K562 (cell line): ENCODE results near the gene MYOZ3. TPM values are rescaled to one million over a fixed set of nuclear protein-coding genes. Genes with fewer than 3 reads are reported as not detected.

ENCODE experiments used
- CBX2 ChIP-seq: fragments of 200-600 bp; sonication (generic); IDR thresholded peaks from one replicate; pipeline ENCODE4 v1.6.1; 2012; ENCODE audit warnings: mild to moderate bottlenecking, low read length, inconsistent platforms; ENCODE audit not compliant: insufficient read depth, poor library complexity, severe bottlenecking
- CXXC5 ChIP-seq: fragments of 250-450 bp; sonication (Bioruptor Pico); IDR thresholded peaks from 2 replicates; pipeline ENCODE4 v1.8.0; 2022; ENCODE audit warnings: inconsistent platforms, mild to moderate bottlenecking, moderate library complexity
- ERF ChIP-seq: fragments of 450-650 bp; formaldehyde crosslinking; IDR thresholded peaks from 2 replicates; pipeline ENCODE4 v1.4.0; 2020; ENCODE audit warnings: mild to moderate bottlenecking, mixed read lengths
- KLF1 ChIP-seq: fragments of 450-650 bp; IDR thresholded peaks from 2 replicates; pipeline ENCODE4 v1.6.1; 2016; ENCODE audit warnings: missing genetic modification characterization, missing compliant biosample characterization
- KLF6 ChIP-seq: fragments of 250-450 bp; sonication (Bioruptor Pico); IDR thresholded peaks from 2 replicates; pipeline ENCODE4 v1.4.0; 2020; ENCODE audit warnings: mild to moderate bottlenecking, moderate library complexity, borderline replicate concordance
- MAFF ChIP-seq: IDR thresholded peaks from 2 replicates; pipeline ENCODE4 v1.6.1; 2012; ENCODE audit warnings: low read length, improper control_type of control experiment
- NCOA2 ChIP-seq, 2 experiments: fragments of 450-650 bp; IDR thresholded peaks; 2 replicates each; pipeline ENCODE4 v1.6.1; 2018; ENCODE audit warnings: mild to moderate bottlenecking in 2 of 2, moderate library complexity in 1 of 2; ENCODE audit not compliant: partially characterized antibody in 2 of 2
- NEUROD1 ChIP-seq: fragments of 150-350 bp; IDR thresholded peaks from 2 replicates; pipeline ENCODE4 v1.6.1; 2014; ENCODE audit warnings: borderline replicate concordance, low read length, low read depth; ENCODE audit not compliant: partially characterized antibody
- NR0B1 ChIP-seq: fragments of 450-650 bp; IDR thresholded peaks from one replicate; pipeline ENCODE4 v1.6.1; 2018; ENCODE audit warnings: mild to moderate bottlenecking, moderate library complexity; ENCODE audit not compliant: partially characterized antibody
- NR2C2 ChIP-seq, 2 experiments: fragments of 200-800 bp in 1 of 2; sonication (Bioruptor generic) in 1 of 2; sonication (generic) in 1 of 2; formaldehyde crosslinking in 1 of 2; IDR thresholded peaks; 2 replicates each; pipeline versions ENCODE4 v1.6.1 to v1.8.0; 2016 to 2022; ENCODE audit warnings: mild to moderate bottlenecking in 1 of 2, missing compliant biosample characterization in 1 of 2, missing genetic modification characterization in 1 of 2, missing genetic modification reagents in 1 of 2
- NR4A1 ChIP-seq, 2 experiments: fragments of 250-450 bp in 1 of 2; fragments of 450-650 bp in 1 of 2; sonication (Bioruptor Pico) in 1 of 2; IDR thresholded peaks; 2 replicates each; pipeline versions ENCODE4 v1.4.0 to v1.6.1; 2016 to 2020; ENCODE audit warnings: mild to moderate bottlenecking in 2 of 2, missing compliant biosample characterization in 1 of 2, missing genetic modification characterization in 1 of 2, moderate library complexity in 1 of 2
- POLR2AphosphoS5 ChIP-seq: IDR thresholded peaks from 2 replicates; pipeline ENCODE4 v1.6.1; 2011; ENCODE audit warnings: mild to moderate bottlenecking, low read depth, low read length, moderate library complexity; ENCODE audit not compliant: control insufficient read depth, insufficient read depth
- POLR2G ChIP-seq: fragments of 200-400 bp; formaldehyde crosslinking; IDR thresholded peaks from 2 replicates; pipeline ENCODE4 v1.6.1; 2017; ENCODE audit warnings: low read depth, mild to moderate bottlenecking, antibody characterized with exemption, low read length, moderate library complexity
- TAF15 ChIP-seq: fragments of 200-400 bp; formaldehyde crosslinking; IDR thresholded peaks from 2 replicates; pipeline ENCODE4 v1.6.1; 2017; ENCODE audit warnings: mild to moderate bottlenecking, low read depth, low read length, moderate library complexity
- TBL1XR1 ChIP-seq, 2 experiments: IDR thresholded peaks; 2 replicates each; pipeline ENCODE4 v1.6.1; 2012; ENCODE audit warnings: improper control_type of control experiment in 2 of 2, low read length in 2 of 2, mild to moderate bottlenecking in 1 of 2
- THAP7 ChIP-seq: fragments of 250-450 bp; sonication (Bioruptor Pico); IDR thresholded peaks from 2 replicates; pipeline ENCODE4 v1.5.0; 2021
- ZNF3 ChIP-seq: fragments of 250-450 bp; sonication (Bioruptor Pico); IDR thresholded peaks from 2 replicates; pipeline ENCODE4 v1.5.0; 2021; ENCODE audit warnings: mild to moderate bottlenecking, moderate library complexity
- ZNF316 ChIP-seq: fragments of 450-650 bp; IDR thresholded peaks from 2 replicates; pipeline ENCODE4 v1.6.1; 2016
- ZNF668 ChIP-seq: fragments of 250-450 bp; sonication (Bioruptor Pico); IDR thresholded peaks from 2 replicates; pipeline ENCODE4 v1.8.0; 2022; ENCODE audit warnings: mild to moderate bottlenecking, inconsistent platforms
- polyA plus RNA-seq, 8 experiments: library from polyadenylated mRNA; depleted of rRNA in 4 of 8; stranded (reverse) in 5 of 8; unstranded in 3 of 8; fragments of >200 nt; fragmentation: Nextera tagmentation in 2 of 8; fragmentation: Illumina TruSeq in 1 of 8; extraction: Ambion mirVana in 2 of 8; extraction: Trizol in 1 of 8; gene quantifications; 2 replicates each; pipeline versions ENCODE4 v1.2.1 to v1.2.3, GENCODE V29; 2011 to 2014; ENCODE audit warnings: inconsistent platforms in 1 of 8, missing spikeins in 1 of 8
- total RNA-seq, 7 experiments: library from RNA; depleted of rRNA in 6 of 7; stranded (reverse); fragments of >200 nt in 6 of 7; fragmentation: Illumina TruSeq in 2 of 7; extraction: Trizol in 2 of 7; gene quantifications; 2 replicates each; pipeline versions ENCODE4 v1.2.1 to v1.2.3, GENCODE V29; 2011 to 2021; ENCODE audit warnings: low replicate concordance in 1 of 7
- TF ChIP-seq, protein P1 (sequence below), 3 experiments: fragments of 200-800 bp in 1 of 3; sonication (Bioruptor generic) in 1 of 3; sonication (generic) in 1 of 3; formaldehyde crosslinking in 1 of 3; IDR thresholded peaks; 2 replicates each; pipeline versions ENCODE4 v1.6.1 to v1.8.0; 2016 to 2022; ENCODE audit warnings: mild to moderate bottlenecking in 2 of 3, missing compliant biosample characterization in 2 of 3, missing genetic modification characterization in 2 of 3, missing genetic modification reagents in 1 of 3
- TF ChIP-seq, protein P2 (sequence below): fragments of 250-450 bp; sonication (Bioruptor Pico); IDR thresholded peaks from 2 replicates; pipeline ENCODE4 v1.4.0; 2020; ENCODE audit warnings: borderline replicate concordance

Gene MYOZ3
- total and polyA plus RNA-seq, 9 of the 15 experiments (the other 6 are each of a cell fraction or from before 2014, with no cell fraction given), result not detected

DNA sequence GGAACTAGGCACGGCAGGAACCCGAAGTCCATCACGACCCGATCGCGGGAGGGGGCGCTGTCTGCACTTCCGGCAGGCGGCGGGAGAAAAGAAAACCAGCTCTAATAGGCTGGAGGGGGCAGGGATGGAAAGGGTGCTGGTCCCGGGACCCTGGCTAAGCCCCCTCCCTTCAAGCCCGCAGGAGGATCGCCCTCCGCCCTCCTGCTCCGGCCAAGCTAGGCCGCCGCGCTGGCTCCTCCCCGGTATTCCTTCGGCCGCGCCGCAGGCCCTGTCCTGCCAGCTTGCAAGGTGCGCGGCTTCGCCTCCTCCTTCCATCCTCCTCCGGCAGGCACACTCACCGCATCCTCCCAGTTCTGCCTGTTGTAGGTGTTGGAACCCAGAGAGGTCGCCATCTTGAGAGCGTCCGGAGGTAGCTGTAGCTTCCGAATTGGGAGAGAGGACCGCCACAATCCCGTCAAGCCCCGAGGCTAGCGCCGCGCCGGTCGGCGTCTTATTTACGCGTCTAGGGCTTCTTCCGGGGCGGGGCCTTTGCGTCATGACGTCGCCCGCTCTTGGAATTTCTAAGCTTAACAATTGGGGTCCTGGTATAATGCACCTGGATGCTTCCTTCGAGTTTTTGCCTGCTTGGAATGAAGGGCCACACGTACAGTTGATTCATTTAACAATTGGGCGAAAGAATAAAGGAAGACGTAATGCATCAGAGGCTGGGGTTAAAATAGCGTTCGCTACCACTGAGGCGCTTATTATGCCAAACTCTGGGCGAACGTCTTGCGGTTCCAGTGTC lies 39.7 kb downstream of the MYOZ3 start, which contains the start of gene RBM22 (continued):
- TF ChIP-seq, protein P1, sequence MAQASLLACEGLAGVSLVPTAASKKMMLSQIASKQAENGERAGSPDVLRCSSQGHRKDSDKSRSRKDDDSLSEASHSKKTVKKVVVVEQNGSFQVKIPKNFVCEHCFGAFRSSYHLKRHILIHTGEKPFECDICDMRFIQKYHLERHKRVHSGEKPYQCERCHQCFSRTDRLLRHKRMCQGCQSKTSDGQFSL (CRISPR knock-in tag; IDR thresholded peaks at IDR 0.05), result no peak
- TF ChIP-seq, protein P1 (tag; IDR thresholded peaks at IDR 0.05), result no peak
- no peak for TF ChIP-seq NR0B1
- peak; percentile 85 for TF ChIP-seq CXXC5
- peak; percentile 90 for TF ChIP-seq POLR2G
- peak; percentile 96 for TF ChIP-seq THAP7
- no peak; the same call in 1 of the 2 replicates for TF ChIP-seq ERF
- no peak for TF ChIP-seq TAF15
- TF ChIP-seq, protein P2, sequence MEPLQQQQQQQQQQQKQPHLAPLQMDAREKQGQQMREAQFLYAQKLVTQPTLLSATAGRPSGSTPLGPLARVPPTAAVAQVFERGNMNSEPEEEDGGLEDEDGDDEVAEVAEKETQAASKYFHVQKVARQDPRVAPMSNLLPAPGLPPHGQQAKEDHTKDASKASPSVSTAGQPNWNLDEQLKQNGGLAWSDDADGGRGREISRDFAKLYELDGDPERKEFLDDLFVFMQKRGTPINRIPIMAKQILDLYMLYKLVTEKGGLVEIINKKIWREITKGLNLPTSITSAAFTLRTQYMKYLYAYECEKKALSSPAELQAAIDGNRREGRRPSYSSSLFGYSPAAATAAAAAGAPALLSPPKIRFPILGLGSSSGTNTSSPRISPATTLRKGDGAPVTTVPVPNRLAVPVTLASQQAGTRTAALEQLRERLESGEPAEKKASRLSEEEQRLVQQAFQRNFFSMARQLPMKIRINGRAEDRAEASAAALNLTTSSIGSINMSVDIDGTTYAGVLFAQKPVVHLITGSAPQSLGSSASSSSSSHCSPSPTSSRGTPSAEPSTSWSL (CRISPR knock-in tag), result no peak
- no peak for TF ChIP-seq CBX2
- TF ChIP-seq ZNF3 (CRISPR knock-in tag), result no peak
- TF ChIP-seq KLF1 (tag), result peak; percentile 81; the same call in 1 of the 2 replicates
- peak; percentile 84; the same call in 1 of the 2 replicates for TF ChIP-seq POLR2AphosphoS5
- no peak for TF ChIP-seq ZNF668 (CRISPR knock-in tag)
- peak; percentile 43 for TF ChIP-seq NEUROD1
- 0 out of 2 replicates have a peak, but pooled peaks have one; percentile 78 for TF ChIP-seq NR4A1 (CRISPR knock-in tag; IDR thresholded peaks at IDR 0.05)
- TF ChIP-seq NR4A1 (tag; IDR thresholded peaks at IDR 0.05), result no peak
- TF ChIP-seq NCOA2 (IDR thresholded peaks at IDR 0.05; ENCODE audit: partially characterized antibody in 2 of 2), result no peak
- 0 out of 2 replicates have a peak, but pooled peaks have one; percentile 37 for TF ChIP-seq NR2C2 (CRISPR knock-in tag; IDR thresholded peaks at IDR 0.05)
- TF ChIP-seq NR2C2 (tag; IDR thresholded peaks at IDR 0.05), result peak; percentile 72; the same call in 1 of the 2 replicates
- no peak for TF ChIP-seq ZNF316
- no peak for TF ChIP-seq KLF6 (CRISPR knock-in tag)
- TF ChIP-seq MAFF, result no peak
- TF ChIP-seq TBL1XR1 (IDR thresholded peaks at IDR 0.05; ENCODE audit: low read length in 2 of 2), result peak in 1 of 2 experiments; percentile 58; a peak in 2 of 4 replicates
